IPS-18a (cell line): Measurements from ENCODE around the gene UGT2B11.
"Not testable (repeated sequence)": the region's sequence is repeated elsewhere in the genome, so short reads cannot be mapped to it uniquely, and the experiment has no call there.

Experiments
- H3K27ac ChIP-seq: one replicate; pipeline ENCODE4 v1.5.1; 2013; ENCODE audit warnings: low read length
- H3K27me3 ChIP-seq: one replicate; pipeline ENCODE4 v1.6.1; 2013; ENCODE audit warnings: mild to moderate bottlenecking, low read length; ENCODE audit not compliant: control insufficient read depth, insufficient read depth
- H3K36me3 ChIP-seq: one replicate; pipeline ENCODE4 v1.6.1; 2013; ENCODE audit warnings: low read depth, low read length; ENCODE audit not compliant: control insufficient read depth
- H3K4me1 ChIP-seq: one replicate; pipeline ENCODE4 v1.6.1; 2013; ENCODE audit warnings: low read depth, low read length; ENCODE audit not compliant: control insufficient read depth
- H3K4me3 ChIP-seq: one replicate; pipeline ENCODE4 v1.5.1; 2013; ENCODE audit warnings: low read length
- H3K9ac ChIP-seq: one replicate; pipeline ENCODE4 v1.6.1; 2013; ENCODE audit warnings: mild to moderate bottlenecking, low read length, moderate library complexity
- H3K9me3 ChIP-seq: one replicate; pipeline ENCODE4 v1.6.1; 2013; ENCODE audit warnings: low read depth, low read length; ENCODE audit not compliant: control insufficient read depth

UGT2B11 gene

DNA sequence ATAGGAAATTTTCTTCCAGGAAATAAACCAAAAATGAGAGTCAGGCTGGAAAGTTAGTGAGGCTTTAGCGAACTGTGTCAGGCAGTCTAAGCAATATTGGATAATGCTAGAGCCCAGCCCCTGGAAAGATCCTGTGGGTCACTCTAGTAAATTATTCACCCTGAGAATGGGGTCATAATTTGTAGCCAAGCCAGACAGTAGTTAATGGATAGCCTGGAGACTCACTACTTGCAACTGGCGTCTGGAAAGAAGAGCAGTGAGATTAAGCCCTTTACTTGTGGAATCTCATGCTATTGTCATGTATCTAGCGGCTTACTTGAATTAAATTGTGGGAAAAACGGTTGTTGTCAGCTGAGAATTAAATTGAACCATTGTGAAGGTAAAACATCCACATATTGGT lies 48.2 kb downstream of the UGT2B11 start:
- H3K9me3 ChIP-seq, H3K9ac ChIP-seq, H3K4me1 ChIP-seq, H3K27me3 ChIP-seq, H3K27ac ChIP-seq, H3K4me3 ChIP-seq, H3K36me3 ChIP-seq: not testable (repeated sequence)

DNA sequence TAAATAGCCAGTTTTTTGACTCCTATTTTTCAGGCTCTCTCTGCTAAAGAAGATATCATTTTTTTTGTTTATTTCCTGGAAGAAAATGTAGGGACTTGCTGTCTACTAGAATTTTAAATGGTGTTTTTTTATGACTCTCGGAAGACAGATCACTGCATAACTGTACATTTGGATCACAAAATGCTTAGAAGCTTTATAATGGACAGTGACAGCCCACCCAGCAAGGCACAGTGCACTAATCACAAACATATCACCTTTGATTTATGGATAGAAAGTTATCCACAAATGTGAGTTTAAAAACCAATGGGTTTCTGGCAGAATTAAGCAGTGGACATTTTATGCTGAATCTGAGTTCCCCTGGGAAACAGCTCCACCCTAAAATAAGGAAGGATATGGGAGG lies 48.8 kb downstream of the UGT2B11 start:
- H3K4me3 ChIP-seq, H3K9me3 ChIP-seq, H3K27me3 ChIP-seq, H3K4me1 ChIP-seq, H3K27ac ChIP-seq, H3K9ac ChIP-seq, H3K36me3 ChIP-seq: not testable (repeated sequence)

DNA sequence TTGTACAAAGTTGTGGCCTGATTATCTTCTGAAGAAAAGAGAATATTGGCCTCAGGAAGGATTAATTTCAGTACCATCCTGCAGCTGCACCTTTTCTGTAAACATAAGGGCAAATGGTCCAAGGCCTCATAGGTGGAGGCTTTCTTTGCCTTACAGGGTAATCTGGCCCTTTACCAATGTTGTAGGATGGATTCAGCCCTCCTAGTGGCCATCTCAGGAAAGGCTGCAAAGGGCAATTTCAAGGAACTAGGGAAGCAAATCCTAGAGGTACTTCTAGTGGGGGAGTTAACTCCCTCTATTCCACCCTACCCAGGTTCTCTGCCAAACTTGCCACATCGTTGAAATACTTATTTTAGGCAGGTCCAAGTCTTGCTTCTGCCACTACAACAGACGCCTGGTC lies 57.6 kb downstream of the UGT2B11 start:
- no peak overlapping the region for H3K9ac ChIP-seq
- H3K36me3 ChIP-seq: no peaks in the 10 kb centered on the region
- H3K27me3 ChIP-seq: no peaks in the 10 kb centered on the region
- no peaks in the 10 kb centered on the region for H3K9me3 ChIP-seq
- H3K4me1 ChIP-seq: no peaks in the 10 kb centered on the region
- no peak overlapping the region for H3K27ac ChIP-seq
- H3K4me3 ChIP-seq: no peak overlapping the region

DNA sequence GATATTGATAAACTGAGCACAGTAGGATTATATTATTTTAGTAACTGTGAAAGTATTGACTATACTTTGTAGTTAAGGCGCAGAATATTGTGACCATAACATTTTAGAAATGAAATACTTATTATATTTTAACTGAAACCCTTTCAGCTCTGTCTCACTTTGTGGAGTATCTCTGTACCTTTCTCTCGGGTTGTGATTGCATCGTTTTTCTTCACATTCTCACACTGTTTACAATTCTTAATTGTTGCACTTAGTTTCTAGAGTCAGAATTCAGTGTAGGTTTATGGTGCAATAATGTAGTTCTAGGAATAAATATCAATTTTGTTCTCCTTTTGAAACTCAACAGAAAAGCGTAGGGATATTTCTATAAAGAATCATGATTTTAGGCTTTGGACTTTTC lies 60.5 kb downstream of the UGT2B11 start:
- H3K9me3 ChIP-seq: no peaks in the 10 kb centered on the region
- no peak overlapping the region for H3K27ac ChIP-seq
- no peaks in the 10 kb centered on the region for H3K36me3 ChIP-seq
- no peak overlapping the region for H3K4me3 ChIP-seq
- no peaks in the 10 kb centered on the region for H3K27me3 ChIP-seq
- no peak overlapping the region for H3K9ac ChIP-seq
- H3K4me1 ChIP-seq: no peaks in the 10 kb centered on the region
